Caco-2 (cell line): ENCODE results near the gene GIMAP5. TPM values are rescaled to one million over a fixed set of nuclear protein-coding genes. Genes with fewer than 3 reads are reported as not detected.

Source experiments
- BruUV-seq: library from RNA; stranded (reverse); fragments of 400-500 nt; replicated peaks from 2 replicates; lab custom pipeline; 2021; lab: Mats Ljungman, UMichigan
- CTCF ChIA-PET: fragments of 300-600 bp; sonication (Branson Sonifier 250); formaldehyde crosslinking; loops from one replicate; lab custom pipeline; 2022; ENCODE audit warnings: antibody characterized with exemption; lab: Charles Lee
- POLR2A ChIA-PET: fragments of 300-600 bp; sonication (Branson Sonifier 250); formaldehyde crosslinking; loops from one replicate; lab custom pipeline; 2022; ENCODE audit warnings: antibody characterized with exemption; lab: Charles Lee
- DNase-seq, 2 experiments: peaks; one replicate each; pipeline versions ENCODE4 v3.0.0 to v3.0.0-alpha.2; 2020 to 2022
- H3K27me3 ChIP-seq: replicated peaks from 2 replicates; pipeline ENCODE4 v1.6.0; 2011; ENCODE audit warnings: low read length; ENCODE audit not compliant: control insufficient read depth, insufficient read depth
- H3K36me3 ChIP-seq: 2 replicates; pipeline ENCODE4 v1.5.1; 2011; ENCODE audit warnings: low read length; ENCODE audit not compliant: control insufficient read depth, insufficient read depth
- H3K4me1 ChIP-seq: fragments of 250-450 bp; sonication (Bioruptor Pico); 2 replicates; pipeline ENCODE4 v1.5.1; 2020; ENCODE audit warnings: mild to moderate bottlenecking
- H3K4me3 ChIP-seq: 2 replicates; pipeline ENCODE4 v1.5.1; 2011; ENCODE audit warnings: low read depth, mild to moderate bottlenecking, control low read depth, low read length
- H3K9me3 ChIP-seq: fragments of 250-450 bp; sonication (Bioruptor Pico); 2 replicates; pipeline ENCODE4 v1.5.1; 2020; ENCODE audit warnings: mild to moderate bottlenecking, moderate library complexity
- H3K27ac Mint-ChIP-seq: one replicate; pipeline ENCODE4 v1.8.0; 2022; ENCODE audit warnings: mixed read lengths; ENCODE audit not compliant: unreplicated experiment
- H3K27me3 Mint-ChIP-seq: one replicate; pipeline ENCODE4 v1.8.0; 2022; ENCODE audit warnings: mixed read lengths; ENCODE audit not compliant: insufficient read depth, unreplicated experiment
- H3K36me3 Mint-ChIP-seq: one replicate; pipeline ENCODE4 v1.8.0; 2022; ENCODE audit warnings: mild to moderate bottlenecking, mixed read lengths; ENCODE audit not compliant: insufficient read depth, unreplicated experiment
- H3K4me1 Mint-ChIP-seq: one replicate; pipeline ENCODE4 v1.8.0; 2022; ENCODE audit warnings: low read depth, mixed read lengths; ENCODE audit not compliant: unreplicated experiment
- H3K4me3 Mint-ChIP-seq: one replicate; pipeline ENCODE4 v1.8.0; 2022; ENCODE audit warnings: mild to moderate bottlenecking, moderate library complexity, mixed read lengths; ENCODE audit not compliant: unreplicated experiment
- H3K9me3 Mint-ChIP-seq: one replicate; pipeline ENCODE4 v1.8.0; 2022; ENCODE audit warnings: mixed read lengths; ENCODE audit not compliant: unreplicated experiment
- CTCF ChIP-seq, 2 experiments: fragments of 200-600 bp in 1 of 2; IDR thresholded peaks; 1 replicate in 1 of 2; 2 replicates in 1 of 2; pipeline versions ENCODE4 v1.5.1 to v1.8.0; 2011 to 2022; ENCODE audit warnings: antibody characterized with exemption in 1 of 2, control low read depth in 1 of 2, inconsistent platforms in 1 of 2, low read depth in 1 of 2, low read length in 1 of 2, mild to moderate bottlenecking in 1 of 2, moderate library complexity in 1 of 2; ENCODE audit not compliant: insufficient read depth in 1 of 2, severe bottlenecking in 1 of 2, unreplicated experiment in 1 of 2
- intact Hi-C: fragments of 100-400 bp; cut with micrococcal nuclease; formaldehyde crosslinking; loops from one replicate; pipeline ENCODE4 v1.10.0; 2022; ENCODE audit not compliant: unreplicated experiment
- total RNA-seq: library from RNA; stranded (reverse); gene quantifications from 2 replicates; pipeline ENCODE4 v1.2.3, GENCODE V29; 2022

Gene GIMAP5
- total RNA-seq, 1 experiment from 2014 or later = not detected

GRCh38 chr7:150719436-150719835 lies 17.8 kb upstream of the GIMAP5 start:
- H3K27ac Mint-ChIP-seq = no peak overlapping the region
- H3K36me3 Mint-ChIP-seq = no peaks in the 10 kb centered on the region
- peaks cover 10% of the 10 kb centered on the region for H3K27me3 Mint-ChIP-seq
- CTCF ChIA-PET = no interaction called here
- DNase-seq = no peak
- no peaks in the 10 kb centered on the region for H3K4me1 Mint-ChIP-seq
- H3K9me3 ChIP-seq = no peaks in the 10 kb centered on the region
- POLR2A ChIA-PET = no interaction called here
- no peaks in the 10 kb centered on the region for H3K27me3 ChIP-seq
- no peaks in the 10 kb centered on the region for H3K4me1 ChIP-seq
- no TSS peak for BruUV-seq
- H3K36me3 ChIP-seq = no peaks in the 10 kb centered on the region
- H3K4me3 ChIP-seq = no peak overlapping the region
- no peak for TF ChIP-seq CTCF (IDR thresholded peaks at IDR 0.05; ENCODE audit: insufficient read depth in 1 of 2, low read depth in 1 of 2, low read length in 1 of 2, severe bottlenecking in 1 of 2, unreplicated experiment in 1 of 2)
- intact Hi-C loops = no loop called here
- no peaks in the 10 kb centered on the region for H3K9me3 Mint-ChIP-seq
- H3K4me3 Mint-ChIP-seq = no peak overlapping the region

- TF ChIP-seq CTCF (IDR thresholded peaks at IDR 0.05; ENCODE audit: insufficient read depth in 1 of 2, low read depth in 1 of 2, low read length in 1 of 2, severe bottlenecking in 1 of 2, unreplicated experiment in 1 of 2) = no peak
- no peak for DNase-seq
- no peaks in the 10 kb centered on the region for H3K36me3 ChIP-seq
- POLR2A ChIA-PET = no interaction called here
- no peak overlapping the region for H3K4me3 Mint-ChIP-seq
- peaks cover 10% of the 10 kb centered on the region for H3K27me3 Mint-ChIP-seq
- BruUV-seq = no TSS peak
- no peaks in the 10 kb centered on the region for H3K9me3 Mint-ChIP-seq
- CTCF ChIA-PET = no interaction called here
- no peaks in the 10 kb centered on the region for H3K27me3 ChIP-seq
- H3K4me1 Mint-ChIP-seq = no peaks in the 10 kb centered on the region
- H3K36me3 Mint-ChIP-seq = no peaks in the 10 kb centered on the region
- H3K4me1 ChIP-seq = no peaks in the 10 kb centered on the region
- no peak overlapping the region for H3K27ac Mint-ChIP-seq
- intact Hi-C loops = no loop called here
- H3K9me3 ChIP-seq = no peaks in the 10 kb centered on the region
- no peak overlapping the region for H3K4me3 ChIP-seq
Observed at GRCh38 chr7:150719960-150720891, 17.0 kb upstream of the GIMAP5 start.

GRCh38 chr7:150721970-150722373 lies 15.2 kb upstream of the GIMAP5 start:
- peaks cover 10% of the 10 kb centered on the region for H3K27me3 Mint-ChIP-seq
- no TSS peak for BruUV-seq
- Histone ChIP-seq H3K4me1 (no peaks in the 10 kb centered on the region), H3K27me3 (no peaks in the 10 kb centered on the region), H3K9me3 (no peaks in the 10 kb centered on the region), H3K4me3 (no peak overlapping the region), H3K36me3 (no peaks in the 10 kb centered on the region)
- H3K4me3 Mint-ChIP-seq = no peak overlapping the region
- CTCF ChIA-PET = no interaction called here
- intact Hi-C loops = no loop called here
- TF ChIP-seq CTCF (IDR thresholded peaks at IDR 0.05; ENCODE audit: insufficient read depth in 1 of 2, low read depth in 1 of 2, low read length in 1 of 2, severe bottlenecking in 1 of 2, unreplicated experiment in 1 of 2) = no peak
- no peaks in the 10 kb centered on the region for H3K36me3 Mint-ChIP-seq
- DNase-seq = no peak
- peaks cover 9% of the 10 kb centered on the region for H3K9me3 Mint-ChIP-seq
- H3K27ac Mint-ChIP-seq = no peak overlapping the region
- POLR2A ChIA-PET = no interaction called here
- H3K4me1 Mint-ChIP-seq = no peaks in the 10 kb centered on the region
